ENCODE measurements around the gene STK39. TPM values are rescaled to one million over a fixed set of nuclear protein-coding genes. Genes with fewer than 3 reads are reported as not detected.

STK39 gene
- total RNA-seq, 1 experiment from 2014 or later, result 22.1 TPM

- Mint-ChIP-seq H3K9me3 (no peaks in the 10 kb centered on the region), H3K4me1 (0 out of 4 replicates have a peak, but pooled peaks cover 0 to 2% of the 10 kb centered on the region in 2 experiments), H3K27ac (no peak overlapping the region), H3K4me3 (no peak overlapping the region), H3K27me3 (ENCODE audit: low read depth) (no peaks in the 10 kb centered on the region), H3K36me3 (ENCODE audit: insufficient read depth in 1 of 3, low read depth in 3 of 3) (no peaks in the 10 kb centered on the region)
- no peak for TF ChIP-seq CTCF (conservative IDR thresholded peaks at IDR 0.05)
- H4K8ac ChIP-seq (replicated peaks; ENCODE audit: insufficient read length, low read depth, low read length), result no peak overlapping the region
- H3K9ac ChIP-seq (ENCODE audit: extremely low read depth, insufficient read length, low read length), result no peak overlapping the region
- no peaks in the 10 kb centered on the region for H3K9me3 ChIP-seq (ENCODE audit: control insufficient read depth, low read depth, low read length)
- H3K23me2 ChIP-seq (ENCODE audit: insufficient read length, low read depth, low read length, poor library complexity, severe bottlenecking), result no peaks in the 10 kb centered on the region
- H3K4me2 ChIP-seq (ENCODE audit: insufficient read depth, insufficient read length, low read length), result no peak overlapping the region
- no peak overlapping the region for H2BK5ac ChIP-seq (ENCODE audit: insufficient read length, low read length)
- H3K14ac ChIP-seq (ENCODE audit: insufficient read depth, low read length), result no peak overlapping the region
- no peaks in the 10 kb centered on the region for H4K20me1 ChIP-seq (ENCODE audit: control insufficient read depth, insufficient read depth, insufficient read length)
- H3K4ac ChIP-seq (ENCODE audit: low read depth, low read length), result no peak overlapping the region
- no peaks in the 10 kb centered on the region for H3K79me2 ChIP-seq (ENCODE audit: insufficient read depth, low read length)
- no peak overlapping the region for H3K27ac ChIP-seq (ENCODE audit: insufficient read length, low read depth, low read length)
- H2AK5ac ChIP-seq (ENCODE audit: insufficient read length, low read length), result no peak overlapping the region
- H3K18ac ChIP-seq (ENCODE audit: insufficient read length, low read depth, low read length), result no peak overlapping the region
- H4K91ac ChIP-seq (ENCODE audit: insufficient read length, low read depth, low read length), result no peak overlapping the region
- no peak overlapping the region for H4K5ac ChIP-seq (ENCODE audit: insufficient read length, low read depth, low read length)
- no peaks in the 10 kb centered on the region for H3K79me1 ChIP-seq (ENCODE audit: insufficient read depth, low read depth, low read length, poor library complexity, severe bottlenecking)
- no peak overlapping the region for H2BK120ac ChIP-seq (ENCODE audit: low read depth, low read length, poor library complexity, severe bottlenecking)
- no peaks in the 10 kb centered on the region for H3K27me3 ChIP-seq (ENCODE audit: insufficient read depth, low read length)
- H3K4me1 ChIP-seq (ENCODE audit: insufficient read depth, low read length), result no peaks in the 10 kb centered on the region
- no peak overlapping the region for H3T11ph ChIP-seq (ENCODE audit: low read length)
- no peak overlapping the region for H3K23ac ChIP-seq (ENCODE audit: insufficient read length, low read depth, low read length)
- H2BK12ac ChIP-seq (ENCODE audit: insufficient read length, low read depth, low read length), result no peak overlapping the region
- DNase-seq, result no peak
- no peak overlapping the region for H2AFZ ChIP-seq (ENCODE audit: low read length)
- no peak overlapping the region for H2BK15ac ChIP-seq (ENCODE audit: low read depth, low read length)
- no peak overlapping the region for H2BK20ac ChIP-seq (ENCODE audit: low read depth, low read length, poor library complexity, severe bottlenecking)
- no peak overlapping the region for H3K56ac ChIP-seq (ENCODE audit: insufficient read length, low read depth, low read length)
These were observed 219.0 kb downstream of the STK39 start for GRCh38 chr2:168028362-168028761.
